Hepatocyte (in vitro differentiated cells): ENCODE results near the gene MAP3K2.

Source experiments
- CTCF ChIP-seq: fragments of 200-600 bp; sonication (generic); IDR thresholded peaks from 2 replicates; pipeline ENCODE4 v1.5.1; 2016; ENCODE audit warnings: antibody characterized with exemption, mild to moderate bottlenecking; ENCODE audit not compliant: poor library complexity
- EZH2 ChIP-seq: fragments of 200-600 bp; sonication (generic); IDR thresholded peaks from 2 replicates; pipeline ENCODE4 v1.6.1; 2016; ENCODE audit warnings: antibody characterized with exemption, mild to moderate bottlenecking, borderline replicate concordance

- TF ChIP-seq EZH2 (no peak), CTCF (no peak)
Observed at GRCh38 chr2:127279781-127280180, 108.0 kb downstream of the MAP3K2 start.
